HepG2 (cell line): ENCODE data around the gene UBE2U.

Experiments
- CTCF ChIP-seq: sonication (generic); formaldehyde crosslinking; IDR thresholded peaks from 2 replicates; pipeline ENCODE4 v1.5.0; 2020; ENCODE audit warnings: mild to moderate bottlenecking, missing genetic modification reagents, moderate library complexity
- ELF3 ChIP-seq: IDR thresholded peaks from 2 replicates; pipeline ENCODE4 v1.6.1; 2016; ENCODE audit warnings: missing genetic modification reagents, missing compliant biosample characterization
- HIVEP1 ChIP-seq: sonication (generic); formaldehyde crosslinking; IDR thresholded peaks from 2 replicates; pipeline ENCODE4 v1.4.0; 2020; ENCODE audit warnings: mild to moderate bottlenecking, missing genetic modification reagents
- HMG20B ChIP-seq: conservative IDR thresholded peaks from 2 replicates; pipeline ENCODE4 v1.6.1; 2016; ENCODE audit warnings: missing genetic modification reagents, missing compliant biosample characterization
- HOXA3 ChIP-seq: sonication (generic); formaldehyde crosslinking; IDR thresholded peaks from 2 replicates; pipeline ENCODE4 v1.5.0; 2020; ENCODE audit warnings: missing genetic modification reagents
- NR2F2 ChIP-seq: IDR thresholded peaks from 2 replicates; pipeline ENCODE4 v1.6.1; 2012; ENCODE audit warnings: low read depth, inconsistent platforms, borderline replicate concordance
- PBX3 ChIP-seq: sonication (generic); formaldehyde crosslinking; IDR thresholded peaks from 2 replicates; pipeline ENCODE4 v1.8.1; 2023; ENCODE audit warnings: missing genetic modification reagents, inconsistent platforms, borderline replicate concordance
- PCBP2 ChIP-seq: fragments of 200-400 bp; formaldehyde crosslinking; optimal IDR thresholded peaks from 2 replicates; pipeline ENCODE3; 2018; ENCODE audit warnings: low read length, low read depth; ENCODE audit not compliant: poor library complexity, severe bottlenecking
- POLR2A ChIP-seq, 2 experiments: IDR thresholded peaks; 2 replicates each; pipeline ENCODE4 v1.6.1; 2011; ENCODE audit warnings: low read depth in 2 of 2, low read length in 2 of 2, mild to moderate bottlenecking in 1 of 2, moderate library complexity in 1 of 2; ENCODE audit not compliant: insufficient read depth in 1 of 2
- RERE ChIP-seq: IDR thresholded peaks from 2 replicates; pipeline ENCODE4 v1.6.1; 2016; ENCODE audit warnings: low read depth, missing genetic modification reagents, missing compliant biosample characterization
- TERF1 ChIP-seq: sonication (generic); formaldehyde crosslinking; IDR thresholded peaks from 2 replicates; pipeline ENCODE4 v1.8.0; 2022; ENCODE audit warnings: mild to moderate bottlenecking, missing genetic modification reagents, moderate library complexity
- ZBTB8A ChIP-seq: sonication (generic); formaldehyde crosslinking; IDR thresholded peaks from 2 replicates; pipeline ENCODE4 v1.4.0; 2020; ENCODE audit warnings: mild to moderate bottlenecking, low read depth, missing genetic modification reagents, borderline replicate concordance
- ZNF253 ChIP-seq: sonication (generic); formaldehyde crosslinking; IDR thresholded peaks from 2 replicates; pipeline ENCODE4 v1.8.0; 2022; ENCODE audit warnings: mild to moderate bottlenecking, missing genetic modification reagents, borderline replicate concordance
- ZSCAN21 ChIP-seq: sonication (generic); formaldehyde crosslinking; IDR thresholded peaks from 2 replicates; pipeline ENCODE4 v1.8.0; 2022; ENCODE audit warnings: mild to moderate bottlenecking, missing genetic modification reagents, moderate library complexity, borderline replicate concordance

GRCh38 chr1:64215576-64215975, 12.2 kb downstream of the UBE2U start:
- TF ChIP-seq ZBTB8A (CRISPR knock-in tag) (no peak), ZNF253 (CRISPR knock-in tag) (no peak), CTCF (no peak), ZSCAN21 (no peak), TERF1 (CRISPR knock-in tag) (no peak), PCBP2 (no peak), NR2F2 (no peak), HIVEP1 (CRISPR knock-in tag) (no peak), RERE (CRISPR knock-in tag) (no peak), PBX3 (no peak), POLR2A (IDR thresholded peaks at IDR 0.05; ENCODE audit: insufficient read depth in 1 of 2, low read depth in 2 of 2, low read length in 2 of 2) (no peak), HOXA3 (no peak), HMG20B (no peak), ELF3 (CRISPR knock-in tag) (no peak)
